ENCODE results near the gene ALDH1A2. TPM values are rescaled to one million over a fixed set of nuclear protein-coding genes. Genes with fewer than 3 reads are reported as not detected.
A peak's percentile ranks its signal among the peaks of the same experiment; 100 is the strongest.
"Not testable (repeated sequence)": the region's sequence is repeated elsewhere in the genome, so short reads cannot be mapped to it uniquely, and the experiment has no call there.

The ALDH1A2 gene
- total and polyA plus RNA-seq, 4 donors = 3.8 to 15.1 (median 8.0) TPM

GRCh38 chr15:58043192-58043903 lies 22.2 kb downstream of the ALDH1A2 start:
- 53 to 58% methylated on average over 5 of the region's 5 CpGs for WGBS, 2 donors
- Histone ChIP-seq H3K36me3 (ENCODE audit: control insufficient read depth in 1 of 2, insufficient read depth in 2 of 2, low read length in 1 of 2) (no peaks in the 10 kb centered on the region), H3K9me3 (ENCODE audit: control insufficient read depth, low read length) (no peaks in the 10 kb centered on the region), H3K27ac (ENCODE audit: low read depth in 1 of 2, low read length in 2 of 2) (no peak overlapping the region), H3K27me3 (ENCODE audit: control insufficient read depth in 1 of 2, insufficient read depth in 2 of 2, low read length in 1 of 2) (no peaks in the 10 kb centered on the region), H3K4me3 (ENCODE audit: low read length in 2 of 2) (no peak overlapping the region), H3K4me1 (ENCODE audit: control insufficient read depth in 1 of 2, insufficient read depth in 2 of 2, low read length in 2 of 2) (no peaks in the 10 kb centered on the region)
- no peak for ATAC-seq (ENCODE audit: low FRiP score)
- DNase-seq = peak in 1 of 2 donors; percentile 59
- intact Hi-C loops (cut with DNase I) = loop anchor here in 1 of 2 donors (10.0 kb wide), 1 partner anchor 141 kb away; no protein-coding TSS in a partner anchor

- no peak for ATAC-seq (ENCODE audit: low FRiP score)
- Histone ChIP-seq H3K36me3 (ENCODE audit: control insufficient read depth in 1 of 2, insufficient read depth in 2 of 2, low read length in 1 of 2) (no peaks in the 10 kb centered on the region), H3K9me3 (ENCODE audit: control insufficient read depth, low read length) (no peaks in the 10 kb centered on the region)
These were observed 23.5 kb downstream of the ALDH1A2 start for GRCh38 chr15:58042006-58042405.

GRCh38 chr15:58040150-58040549 lies 25.4 kb downstream of the ALDH1A2 start:
- Histone ChIP-seq H3K27me3 (ENCODE audit: control insufficient read depth in 1 of 2, insufficient read depth in 2 of 2, low read length in 1 of 2) (no peaks in the 10 kb centered on the region), H3K4me1 (ENCODE audit: control insufficient read depth in 1 of 2, insufficient read depth in 2 of 2, low read length in 2 of 2) (no peaks in the 10 kb centered on the region), H3K27ac (ENCODE audit: low read depth in 1 of 2, low read length in 2 of 2) (no peak overlapping the region), H3K4me3 (ENCODE audit: low read length in 2 of 2) (no peak overlapping the region), H3K9me3 (ENCODE audit: control insufficient read depth, low read length) (no peaks in the 10 kb centered on the region), H3K36me3 (ENCODE audit: control insufficient read depth in 1 of 2, insufficient read depth in 2 of 2, low read length in 1 of 2) (no peaks in the 10 kb centered on the region)
- intact Hi-C loops (cut with DNase I) = loop anchor here in 1 of 2 donors (10.0 kb wide), 1 partner anchor 145 kb away; no protein-coding TSS in a partner anchor
- DNase-seq = no peak
- WGBS, 2 donors = 84 to 88% methylated on average over 6 of the region's 6 CpGs
- ATAC-seq (ENCODE audit: low FRiP score) = no peak

More at GRCh38 chr15:58042006-58042405, 23.5 kb downstream of the ALDH1A2 start:
- H3K4me1 ChIP-seq (ENCODE audit: control insufficient read depth in 1 of 2, insufficient read depth in 2 of 2, low read length in 2 of 2) = no peaks in the 10 kb centered on the region
- no peak for DNase-seq
- H3K27ac ChIP-seq (ENCODE audit: low read depth in 1 of 2, low read length in 2 of 2) = no peak overlapping the region
- H3K27me3 ChIP-seq (ENCODE audit: control insufficient read depth in 1 of 2, insufficient read depth in 2 of 2, low read length in 1 of 2) = no peaks in the 10 kb centered on the region
- 69 to 72% methylated on average over 3 of the region's 3 CpGs for WGBS, 2 donors
- H3K4me3 ChIP-seq (ENCODE audit: low read length in 2 of 2) = no peak overlapping the region
- intact Hi-C loops (cut with DNase I) = loop anchor here in 1 of 2 donors (10.0 kb wide), 1 partner anchor 143 kb away; no protein-coding TSS in a partner anchor

GRCh38 chr15:58039079-58040035 lies 26.2 kb downstream of the ALDH1A2 start:
- no peaks in the 10 kb centered on the region for H3K36me3 ChIP-seq (ENCODE audit: control insufficient read depth in 1 of 2, insufficient read depth in 2 of 2, low read length in 1 of 2)
- no peak overlapping the region for H3K4me3 ChIP-seq (ENCODE audit: low read length in 2 of 2)
- H3K9me3 ChIP-seq (ENCODE audit: control insufficient read depth, low read length) = no peaks in the 10 kb centered on the region
- intact Hi-C loops (cut with DNase I) = loop anchor here in 1 of 2 donors (10.0 kb wide), 1 partner anchor 145 kb away; no protein-coding TSS in a partner anchor
- DNase-seq (no peak), ATAC-seq (ENCODE audit: low FRiP score) (no peak)
- no peaks in the 10 kb centered on the region for H3K27me3 ChIP-seq (ENCODE audit: control insufficient read depth in 1 of 2, insufficient read depth in 2 of 2, low read length in 1 of 2)
- WGBS, 2 donors = 78 to 80% methylated on average over 6 of the region's 6 CpGs
- H3K4me1 ChIP-seq (ENCODE audit: control insufficient read depth in 1 of 2, insufficient read depth in 2 of 2, low read length in 2 of 2) = no peaks in the 10 kb centered on the region
- no peak overlapping the region for H3K27ac ChIP-seq (ENCODE audit: low read depth in 1 of 2, low read length in 2 of 2)

GRCh38 chr15:58038426-58039078 lies 27.0 kb downstream of the ALDH1A2 start:
- WGBS, 2 donors = 43 to 44% methylated on average over 2 of the region's 2 CpGs
- Histone ChIP-seq H3K9me3 (ENCODE audit: control insufficient read depth, low read length) (no peaks in the 10 kb centered on the region), H3K4me3 (ENCODE audit: low read length in 2 of 2) (no peak overlapping the region), H3K27me3 (ENCODE audit: control insufficient read depth in 1 of 2, insufficient read depth in 2 of 2, low read length in 1 of 2) (no peaks in the 10 kb centered on the region), H3K4me1 (ENCODE audit: control insufficient read depth in 1 of 2, insufficient read depth in 2 of 2, low read length in 2 of 2) (no peaks in the 10 kb centered on the region), H3K27ac (ENCODE audit: low read depth in 1 of 2, low read length in 2 of 2) (no peak overlapping the region), H3K36me3 (ENCODE audit: control insufficient read depth in 1 of 2, insufficient read depth in 2 of 2, low read length in 1 of 2) (no peaks in the 10 kb centered on the region)
- intact Hi-C loops (cut with DNase I) = no loop called here
- ATAC-seq (ENCODE audit: low FRiP score) (no peak), DNase-seq (no peak)

- Histone ChIP-seq H3K4me3 (ENCODE audit: low read length in 2 of 2) (no peak overlapping the region), H3K9me3 (ENCODE audit: control insufficient read depth, low read length) (no peaks in the 10 kb centered on the region), H3K27ac (ENCODE audit: low read depth in 1 of 2, low read length in 2 of 2) (no peak overlapping the region), H3K27me3 (ENCODE audit: control insufficient read depth in 1 of 2, insufficient read depth in 2 of 2, low read length in 1 of 2) (no peaks in the 10 kb centered on the region), H3K36me3 (ENCODE audit: control insufficient read depth in 1 of 2, insufficient read depth in 2 of 2, low read length in 1 of 2) (no peaks in the 10 kb centered on the region), H3K4me1 (ENCODE audit: control insufficient read depth in 1 of 2, insufficient read depth in 2 of 2, low read length in 2 of 2) (no peaks in the 10 kb centered on the region)
- intact Hi-C loops (cut with DNase I) = no loop called here
- 47 to 53% methylated on average over 2 of the region's 2 CpGs for WGBS, 2 donors
- DNase-seq (no peak), ATAC-seq (ENCODE audit: low FRiP score) (no peak)
These were observed 27.7 kb downstream of the ALDH1A2 start for GRCh38 chr15:58037723-58038301.

- 74 to 79% methylated on average over 4 of the region's 4 CpGs for WGBS, 2 donors
- no peak overlapping the region for H3K27ac ChIP-seq (ENCODE audit: low read depth in 1 of 2, low read length in 2 of 2)
- no peak for ATAC-seq (ENCODE audit: low FRiP score)
These were observed 28.9 kb downstream of the ALDH1A2 start for GRCh38 chr15:58036579-58036978.

GRCh38 chr15:58028392-58028791 lies 37.1 kb downstream of the ALDH1A2 start:
- ATAC-seq (ENCODE audit: low FRiP score); intact Hi-C loops (cut with DNase I); H3K36me3 ChIP-seq (ENCODE audit: control insufficient read depth in 1 of 2, insufficient read depth in 2 of 2, low read length in 1 of 2); H3K4me1 ChIP-seq (ENCODE audit: control insufficient read depth in 1 of 2, insufficient read depth in 2 of 2, low read length in 2 of 2); H3K27ac ChIP-seq (ENCODE audit: low read depth in 1 of 2, low read length in 2 of 2); DNase-seq; H3K4me3 ChIP-seq (ENCODE audit: low read length in 2 of 2); H3K9me3 ChIP-seq (ENCODE audit: control insufficient read depth, low read length); H3K27me3 ChIP-seq (ENCODE audit: control insufficient read depth in 1 of 2, insufficient read depth in 2 of 2, low read length in 1 of 2): not testable (repeated sequence)
- 90 to 93% methylated on average over 1 of the region's 1 CpG for WGBS, 2 donors

More at GRCh38 chr15:58036579-58036978, 28.9 kb downstream of the ALDH1A2 start:
- H3K9me3 ChIP-seq (ENCODE audit: control insufficient read depth, low read length) = no peaks in the 10 kb centered on the region
- H3K36me3 ChIP-seq (ENCODE audit: control insufficient read depth in 1 of 2, insufficient read depth in 2 of 2, low read length in 1 of 2) = no peaks in the 10 kb centered on the region
- no peaks in the 10 kb centered on the region for H3K27me3 ChIP-seq (ENCODE audit: control insufficient read depth in 1 of 2, insufficient read depth in 2 of 2, low read length in 1 of 2)
- no peaks in the 10 kb centered on the region for H3K4me1 ChIP-seq (ENCODE audit: control insufficient read depth in 1 of 2, insufficient read depth in 2 of 2, low read length in 2 of 2)
- intact Hi-C loops (cut with DNase I) = no loop called here
- no peak overlapping the region for H3K4me3 ChIP-seq (ENCODE audit: low read length in 2 of 2)
- no peak for DNase-seq
